ENCODE measurements around the gene THOC2.

DNA sequence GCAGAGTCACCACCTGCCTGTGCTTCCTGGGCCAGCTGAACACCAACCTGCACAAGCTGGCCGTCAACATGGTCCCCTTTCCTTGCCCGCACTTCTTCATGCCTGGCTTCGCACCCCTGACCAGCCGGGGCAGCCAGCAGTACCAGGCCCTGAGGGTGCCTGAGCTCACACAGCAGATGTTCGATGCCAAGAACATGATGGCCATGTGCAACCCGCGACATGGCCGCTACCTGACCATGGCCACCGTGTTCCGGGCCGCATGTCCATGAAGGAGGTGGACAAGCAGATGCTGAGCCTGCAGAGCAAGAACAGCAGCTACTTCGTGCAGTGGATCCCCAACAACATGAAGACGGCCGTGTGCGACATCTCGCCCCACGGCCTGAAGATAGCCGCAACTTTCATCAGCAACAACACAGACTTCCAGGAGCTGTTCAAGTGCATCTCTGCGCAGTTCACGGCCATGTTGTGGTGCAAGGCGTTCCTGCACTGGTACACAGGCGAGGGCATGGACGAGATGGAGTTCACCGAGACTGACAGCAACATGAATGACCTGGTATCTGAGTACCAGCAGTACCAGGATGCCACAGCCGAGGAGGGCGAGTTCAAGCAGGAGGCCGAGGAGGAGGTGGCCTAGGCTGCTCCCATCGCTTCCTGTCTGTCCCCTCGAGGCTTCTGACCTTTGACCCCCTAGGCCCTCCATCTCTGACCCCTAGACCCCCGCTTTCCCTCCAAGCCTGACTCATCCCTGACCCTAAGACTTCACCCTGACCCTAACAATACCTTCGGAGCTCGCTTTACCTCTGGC lies 170.3 kb downstream of the THOC2 start:
- TF ChIP-seq GATA3 (IDR thresholded peaks at IDR 0.05; ENCODE audit: low read depth, low read length) (no peak), GATA2 (IDR thresholded peaks at IDR 0.05; ENCODE audit: low read depth, low read length) (no peak)

Data from SH-SY5Y (cell line).